Adipocyte (in vitro differentiated cells): ENCODE measurements around the gene HDAC5.

Experiments
- DNase-seq: peaks from one replicate; pipeline ENCODE4 v3.0.0-alpha.2; 2015; ENCODE audit warnings: low read depth
- H3K27me3 ChIP-seq: replicated peaks from 2 replicates; pipeline ENCODE4 v1.7.0; 2013; ENCODE audit warnings: mild to moderate bottlenecking, low read length, moderate library complexity; ENCODE audit not compliant: control insufficient read depth, insufficient read depth
- H3K36me3 ChIP-seq: 2 replicates; pipeline ENCODE4 v1.7.0; 2013; ENCODE audit warnings: low read length, mild to moderate bottlenecking, moderate library complexity; ENCODE audit not compliant: control insufficient read depth, insufficient read depth, severe bottlenecking
- H3K4me1 ChIP-seq: 2 replicates; pipeline ENCODE4 v1.7.0; 2013; ENCODE audit warnings: mild to moderate bottlenecking, low read length, moderate library complexity; ENCODE audit not compliant: control insufficient read depth, insufficient read depth
- H3K4me3 ChIP-seq: 2 replicates; pipeline ENCODE4 v1.7.0; 2013; ENCODE audit warnings: mild to moderate bottlenecking, low read length, moderate library complexity
- H3K9ac ChIP-seq: 2 replicates; pipeline ENCODE4 v1.7.0; 2013; ENCODE audit warnings: mild to moderate bottlenecking, low read length, moderate library complexity
- H3K9me3 ChIP-seq: 2 replicates; pipeline ENCODE4 v1.7.0; 2013; ENCODE audit warnings: mild to moderate bottlenecking, low read length, moderate library complexity; ENCODE audit not compliant: control insufficient read depth

The HDAC5 gene

GRCh38 chr17:44092051-44092450 is 31.4 kb downstream of the HDAC5 start:
- no peaks in the 10 kb centered on the region for H3K27me3 ChIP-seq
- peaks cover 42% of the 10 kb centered on the region for H3K36me3 ChIP-seq
- no peak overlapping the region for H3K4me3 ChIP-seq
- H3K4me1 ChIP-seq = peaks cover 25% of the 10 kb centered on the region
- H3K9me3 ChIP-seq = no peaks in the 10 kb centered on the region
- H3K9ac ChIP-seq = no peak overlapping the region
- DNase-seq = no peak

- H3K27me3 ChIP-seq = no peaks in the 10 kb centered on the region
- H3K4me1 ChIP-seq = peaks cover 27% of the 10 kb centered on the region
- DNase-seq = no peak
- no peak overlapping the region for H3K9ac ChIP-seq
- no peak overlapping the region for H3K4me3 ChIP-seq
- H3K9me3 ChIP-seq = no peaks in the 10 kb centered on the region
- H3K36me3 ChIP-seq = peaks cover 42% of the 10 kb centered on the region
Observed at GRCh38 chr17:44091200-44091997, 32.0 kb downstream of the HDAC5 start.

- Histone ChIP-seq H3K36me3 (peaks cover 57% of the 10 kb centered on the region), H3K4me3 (no peak overlapping the region)
- no peak for DNase-seq
Observed at GRCh38 chr17:44088254-44088653, 35.2 kb downstream of the HDAC5 start.

GRCh38 chr17:44087319-44087718 is 36.1 kb downstream of the HDAC5 start:
- Histone ChIP-seq H3K36me3 (peaks cover 58% of the 10 kb centered on the region), H3K27me3 (no peaks in the 10 kb centered on the region), H3K4me1 (peaks cover 15% of the 10 kb centered on the region), H3K9me3 (no peaks in the 10 kb centered on the region), H3K9ac (peak overlapping the region; percentile 18), H3K4me3 (no peak overlapping the region)
- no peak for DNase-seq

More at GRCh38 chr17:44088254-44088653, 35.2 kb downstream of the HDAC5 start:
- Histone ChIP-seq H3K9me3 (no peaks in the 10 kb centered on the region), H3K4me1 (peaks cover 14% of the 10 kb centered on the region), H3K9ac (no peak overlapping the region), H3K27me3 (no peaks in the 10 kb centered on the region)

GRCh38 chr17:44086364-44087311 is 36.8 kb downstream of the HDAC5 start:
- H3K9me3 ChIP-seq = no peaks in the 10 kb centered on the region
- peaks cover 20% of the 10 kb centered on the region for H3K4me1 ChIP-seq
- peak; percentile 85 for DNase-seq
- no peak overlapping the region for H3K4me3 ChIP-seq
- peaks cover 58% of the 10 kb centered on the region for H3K36me3 ChIP-seq
- peak overlapping the region; percentile 38 for H3K9ac ChIP-seq
- no peaks in the 10 kb centered on the region for H3K27me3 ChIP-seq

- Histone ChIP-seq H3K27me3 (no peaks in the 10 kb centered on the region), H3K9ac (peak overlapping the region; percentile 38), H3K4me3 (no peak overlapping the region), H3K9me3 (no peaks in the 10 kb centered on the region), H3K36me3 (peaks cover 53% of the 10 kb centered on the region), H3K4me1 (peaks cover 20% of the 10 kb centered on the region)
- no peak for DNase-seq
Observed at GRCh38 chr17:44085908-44086307, 37.5 kb downstream of the HDAC5 start.

GRCh38 chr17:44084921-44085320 is 38.5 kb downstream of the HDAC5 start:
- H3K4me1 ChIP-seq = peaks cover 20% of the 10 kb centered on the region
- H3K9ac ChIP-seq = no peak overlapping the region
- no peaks in the 10 kb centered on the region for H3K9me3 ChIP-seq
- H3K36me3 ChIP-seq = peaks cover 60% of the 10 kb centered on the region
- no peak for DNase-seq
- no peaks in the 10 kb centered on the region for H3K27me3 ChIP-seq
- no peak overlapping the region for H3K4me3 ChIP-seq

- Histone ChIP-seq H3K9ac (no peak overlapping the region), H3K27me3 (no peaks in the 10 kb centered on the region), H3K4me3 (no peak overlapping the region), H3K4me1 (peaks cover 20% of the 10 kb centered on the region), H3K9me3 (no peaks in the 10 kb centered on the region), H3K36me3 (peaks cover 65% of the 10 kb centered on the region)
- DNase-seq = peak; percentile 39
Observed at GRCh38 chr17:44084131-44084538, 39.3 kb downstream of the HDAC5 start.

- no peaks in the 10 kb centered on the region for H3K9me3 ChIP-seq
- H3K36me3 ChIP-seq = peaks cover 66% of the 10 kb centered on the region
- no peak overlapping the region for H3K4me3 ChIP-seq
- no peak overlapping the region for H3K9ac ChIP-seq
- H3K27me3 ChIP-seq = no peaks in the 10 kb centered on the region
- peaks cover 20% of the 10 kb centered on the region for H3K4me1 ChIP-seq
- DNase-seq = no peak
Observed at GRCh38 chr17:44083250-44083849, 40.1 kb downstream of the HDAC5 start.

- no peak overlapping the region for H3K4me3 ChIP-seq
- H3K27me3 ChIP-seq = no peaks in the 10 kb centered on the region
- peaks cover 18% of the 10 kb centered on the region for H3K4me1 ChIP-seq
- peaks cover 67% of the 10 kb centered on the region for H3K36me3 ChIP-seq
- no peak overlapping the region for H3K9ac ChIP-seq
- no peaks in the 10 kb centered on the region for H3K9me3 ChIP-seq
- no peak for DNase-seq
Observed at GRCh38 chr17:44082256-44082927, 41.0 kb downstream of the HDAC5 start.
